Keratinocyte (primary cell): ENCODE results near the gene DBP. TPM values are rescaled to one million over a fixed set of nuclear protein-coding genes. Genes with fewer than 3 reads are reported as not detected.

Experiments
- DNase-seq: peaks from one replicate; pipeline ENCODE4 v3.0.0-alpha.2; 2011; ENCODE audit warnings: low read depth, missing footprints, low spot score
- FAIRE-seq: peaks from 2 replicates; lab custom pipeline; 2011; peaks lifted over from hg19 to GRCh38; lab: Jason Lieb, UNC
- H2AFZ ChIP-seq: 2 replicates; pipeline ENCODE4 v1.6.0; 2012; ENCODE audit warnings: low read length, control low read depth, inconsistent platforms; ENCODE audit not compliant: control insufficient read depth
- H3K27ac ChIP-seq: 2 replicates; pipeline ENCODE4 v1.5.1; 2011; ENCODE audit warnings: low read length; ENCODE audit not compliant: control insufficient read depth, insufficient read depth
- H3K27me3 ChIP-seq: 3 replicates; pipeline ENCODE4 v1.6.0; 2011; ENCODE audit warnings: low read length; ENCODE audit not compliant: control insufficient read depth, insufficient read depth; ENCODE audit errors: extremely low read depth
- H3K36me3 ChIP-seq, 2 experiments: 2 replicates in 1 of 2; 3 replicates in 1 of 2; pipeline ENCODE4 v1.5.1; 2011; ENCODE audit warnings: low read length in 2 of 2, mild to moderate bottlenecking in 1 of 2; ENCODE audit not compliant: control insufficient read depth in 2 of 2, insufficient read depth in 2 of 2; ENCODE audit errors: extremely low read depth in 1 of 2
- H3K4me1 ChIP-seq: 3 replicates; pipeline ENCODE4 v1.5.1; 2011; ENCODE audit warnings: low read length; ENCODE audit not compliant: control insufficient read depth, insufficient read depth; ENCODE audit errors: extremely low read depth
- H3K4me2 ChIP-seq: 3 replicates; pipeline ENCODE4 v1.6.0; 2011; ENCODE audit warnings: low read depth, low read length; ENCODE audit not compliant: control insufficient read depth, insufficient read depth; ENCODE audit errors: extremely low read depth
- H3K4me3 ChIP-seq, 3 experiments: fragments of 200-600 bp in 1 of 3; sonication (generic) in 1 of 3; 2 replicates in 2 of 3; 3 replicates in 1 of 3; pipeline ENCODE4 v1.5.1; 2011 to 2016; ENCODE audit warnings: low read length in 3 of 3, mild to moderate bottlenecking in 3 of 3, control low read depth in 2 of 3, inconsistent platforms in 1 of 3, low read depth in 1 of 3, mixed read lengths in 1 of 3, mixed run types in 1 of 3, moderate library complexity in 1 of 3; ENCODE audit not compliant: control insufficient read depth in 2 of 3, insufficient read depth in 2 of 3; ENCODE audit errors: extremely low read depth in 1 of 3
- H3K79me2 ChIP-seq: 2 replicates; pipeline ENCODE4 v1.6.0; 2012; ENCODE audit warnings: low read length; ENCODE audit not compliant: control insufficient read depth, insufficient read depth
- H3K9ac ChIP-seq: 3 replicates; pipeline ENCODE4 v1.6.0; 2011; ENCODE audit warnings: low read length; ENCODE audit not compliant: control insufficient read depth, insufficient read depth; ENCODE audit errors: extremely low read depth
- H3K9me1 ChIP-seq: 3 replicates; pipeline ENCODE4 v1.6.0; 2011; ENCODE audit warnings: low read length; ENCODE audit not compliant: control insufficient read depth, insufficient read depth; ENCODE audit errors: extremely low read depth
- H3K9me3 ChIP-seq: 2 replicates; pipeline ENCODE4 v1.5.1; 2012; ENCODE audit warnings: low read depth, low read length; ENCODE audit not compliant: control insufficient read depth
- H4K20me1 ChIP-seq: 3 replicates; pipeline ENCODE4 v1.6.0; 2011; ENCODE audit warnings: low read length; ENCODE audit not compliant: control insufficient read depth, insufficient read depth; ENCODE audit errors: extremely low read depth
- EZH2 ChIP-seq: IDR thresholded peaks from one replicate; pipeline ENCODE4 v1.6.1; 2012; ENCODE audit warnings: inconsistent platforms, mild to moderate bottlenecking, low read length, moderate library complexity
- dilution Hi-C: fragments of 300-500 bp; cut with MboI; formaldehyde crosslinking; loops from one replicate; pipeline ENCODE4 v1.7.0; 2020; ENCODE audit warnings: low sequenced_read_pairs; ENCODE audit not compliant: extremely low pct_ligation_motif_present
- polyA plus RNA-seq, 5 experiments: library from polyadenylated mRNA; depleted of rRNA in 3 of 5; stranded (reverse) in 3 of 5; stranded (forward) in 1 of 5; unstranded in 1 of 5; fragments of >200 nt; gene quantifications; 1 replicate in 1 of 5; 2 replicates in 3 of 5; 3 replicates in 1 of 5; pipeline versions ENCODE4 v1.2.1 to v1.2.3, GENCODE V29; 2011 to 2012; ENCODE audit warnings: missing spikeins in 2 of 5, low read depth in 1 of 5, low replicate concordance in 1 of 5
- TF ChIP-seq, protein P1 (sequence below), 3 experiments: IDR thresholded peaks in 1 of 3; conservative IDR thresholded peaks in 1 of 3; optimal IDR thresholded peaks in 1 of 3; 2 replicates in 2 of 3; 3 replicates in 1 of 3; pipeline versions ENCODE3 to v1.5.1; 2011; ENCODE audit warnings: low read length in 3 of 3, mild to moderate bottlenecking in 3 of 3, moderate library complexity in 2 of 3, control low read depth in 1 of 3, inconsistent platforms in 1 of 3; ENCODE audit not compliant: insufficient read depth in 2 of 3; ENCODE audit errors: extremely low read depth in 1 of 3

Gene DBP
- polyA plus RNA-seq, 1 donor (not counting 4 experiments of a cell fraction or from before 2014, with no cell fraction given): 1.0 TPM

- no peaks in the 10 kb centered on the region for H3K36me3 ChIP-seq
- no peak overlapping the region for H3K4me3 ChIP-seq
- no peaks in the 10 kb centered on the region for H3K9me3 ChIP-seq
- H3K9ac ChIP-seq: no peak overlapping the region
- DNase-seq: no peak
- no peak overlapping the region for H3K27ac ChIP-seq
- TF ChIP-seq, protein P1, sequence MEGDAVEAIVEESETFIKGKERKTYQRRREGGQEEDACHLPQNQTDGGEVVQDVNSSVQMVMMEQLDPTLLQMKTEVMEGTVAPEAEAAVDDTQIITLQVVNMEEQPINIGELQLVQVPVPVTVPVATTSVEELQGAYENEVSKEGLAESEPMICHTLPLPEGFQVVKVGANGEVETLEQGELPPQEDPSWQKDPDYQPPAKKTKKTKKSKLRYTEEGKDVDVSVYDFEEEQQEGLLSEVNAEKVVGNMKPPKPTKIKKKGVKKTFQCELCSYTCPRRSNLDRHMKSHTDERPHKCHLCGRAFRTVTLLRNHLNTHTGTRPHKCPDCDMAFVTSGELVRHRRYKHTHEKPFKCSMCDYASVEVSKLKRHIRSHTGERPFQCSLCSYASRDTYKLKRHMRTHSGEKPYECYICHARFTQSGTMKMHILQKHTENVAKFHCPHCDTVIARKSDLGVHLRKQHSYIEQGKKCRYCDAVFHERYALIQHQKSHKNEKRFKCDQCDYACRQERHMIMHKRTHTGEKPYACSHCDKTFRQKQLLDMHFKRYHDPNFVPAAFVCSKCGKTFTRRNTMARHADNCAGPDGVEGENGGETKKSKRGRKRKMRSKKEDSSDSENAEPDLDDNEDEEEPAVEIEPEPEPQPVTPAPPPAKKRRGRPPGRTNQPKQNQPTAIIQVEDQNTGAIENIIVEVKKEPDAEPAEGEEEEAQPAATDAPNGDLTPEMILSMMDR (optimal IDR thresholded peaks at IDR 0.05 in 1 of 3, IDR thresholded peaks at IDR 0.05 in 1 of 3, conservative IDR thresholded peaks at IDR 0.05 in 1 of 3; ENCODE audit: extremely low read depth in 1 of 3, insufficient read depth in 2 of 3, low read length in 3 of 3): no peak
- TF ChIP-seq EZH2: no peak
- no peaks in the 10 kb centered on the region for H4K20me1 ChIP-seq
- no peak for FAIRE-seq
- H3K79me2 ChIP-seq: no peaks in the 10 kb centered on the region
- no peaks in the 10 kb centered on the region for H3K9me1 ChIP-seq
- peaks cover 4% of the 10 kb centered on the region for H3K4me1 ChIP-seq
- H3K4me2 ChIP-seq: no peak overlapping the region
- H2AFZ ChIP-seq: no peak overlapping the region
- no peaks in the 10 kb centered on the region for H3K27me3 ChIP-seq
- dilution Hi-C loops: no loop called here
Observed at GRCh38 chr19:48582168-48582567, 55.0 kb downstream of the DBP start.

Other genes starting within 250 kb of the DBP start
- gene KDELR1, start 245.8 kb downstream of the DBP start, polyA plus RNA-seq: 84.0 to 183 TPM (median 105 TPM) in 3 replicates
- 0.01 to 0.14 TPM (median 0.04 TPM) in 3 replicates for gene GRIN2D, start 243.7 kb downstream of the DBP start, polyA plus RNA-seq
- 23.0 to 35.4 TPM (median 26.1 TPM) in 3 replicates for gene GRWD1, start 191.4 kb downstream of the DBP start, polyA plus RNA-seq
- gene KCNJ14, start 181.8 kb downstream of the DBP start, polyA plus RNA-seq: 0.34 to 0.46 TPM (median 0.39 TPM) in 3 replicates
- 27.0 to 33.5 TPM (median 32.2 TPM) in 3 replicates for gene CYTH2, start 168.0 kb downstream of the DBP start, polyA plus RNA-seq
- gene LMTK3, start 125.5 kb downstream of the DBP start, polyA plus RNA-seq: 0.51 to 0.76 TPM (median 0.68 TPM) in 3 replicates
- gene SULT2B1, start 85.2 kb downstream of the DBP start, polyA plus RNA-seq: 6.0 to 10.2 TPM (median 8.9 TPM) in 3 replicates
- gene SPACA4, start 30.6 kb downstream of the DBP start, polyA plus RNA-seq: 0.08 TPM in 1 of 3 replicates, not detected in the others
- gene FAM83E, start 22.3 kb downstream of the DBP start, polyA plus RNA-seq: 0.06 to 0.31 TPM (median 0.17 TPM) in 3 replicates
- 1,010 to 1,534 TPM (median 1,015 TPM) in 3 replicates for gene RPL18, start 18.2 kb downstream of the DBP start, polyA plus RNA-seq
- gene SPHK2, start 17.9 kb downstream of the DBP start, polyA plus RNA-seq: 2.8 to 3.8 TPM (median 3.4 TPM) in 3 replicates
- 1.6 to 3.9 TPM (median 1.7 TPM) in 3 replicates for gene CA11, start 8.8 kb upstream of the DBP start, polyA plus RNA-seq
- gene NTN5, start 35.6 kb upstream of the DBP start, polyA plus RNA-seq: 0.07 to 0.19 TPM (median 0.07 TPM) in 3 replicates
- 2.3 to 4.0 TPM (median 3.7 TPM) in 3 replicates for gene FUT2, start 58.6 kb upstream of the DBP start, polyA plus RNA-seq
- 0.35 to 0.39 TPM (median 0.37 TPM) in 3 replicates for gene MAMSTR, start 82.3 kb upstream of the DBP start, polyA plus RNA-seq
- 2.2 to 4.8 TPM (median 2.3 TPM) in 3 replicates for gene RASIP1, start 103.2 kb upstream of the DBP start, polyA plus RNA-seq
- 0.28 to 0.75 TPM (median 0.63 TPM) in 3 replicates for gene IZUMO1, start 109.5 kb upstream of the DBP start, polyA plus RNA-seq
- 3.2 to 5.3 TPM (median 3.7 TPM) in 3 replicates for gene FUT1, start 115.3 kb upstream of the DBP start, polyA plus RNA-seq
- gene FGF21, start 118.1 kb upstream of the DBP start, polyA plus RNA-seq: not detected in 3 replicates
- 19.0 to 27.3 TPM (median 20.4 TPM) in 3 replicates for gene BCAT2, start 173.7 kb upstream of the DBP start, polyA plus RNA-seq
- gene HSD17B14, start 199.1 kb upstream of the DBP start, polyA plus RNA-seq: 0.92 to 1.2 TPM (median 1.0 TPM) in 3 replicates
- 1.2 to 2.2 TPM (median 1.8 TPM) in 3 replicates for gene PLEKHA4, start 231.2 kb upstream of the DBP start, polyA plus RNA-seq
- 23.6 to 36.6 TPM (median 32.5 TPM) in 3 replicates for gene PPP1R15A, start 235.0 kb upstream of the DBP start, polyA plus RNA-seq